C4-2B (cell line): ENCODE results near the gene PLD6.

Source experiments
- H3K27ac ChIP-seq: fragments of 450-650 bp; 2 replicates; pipeline ENCODE4 v1.5.1; 2017
- ZFX ChIP-seq: fragments of 450-650 bp; IDR thresholded peaks from 2 replicates; pipeline ENCODE4 v1.6.1; 2017
- TF ChIP-seq, protein P1 (sequence below): fragments of 450-650 bp; conservative IDR thresholded peaks from 2 replicates; pipeline ENCODE4 v1.5.1; 2017; ENCODE audit warnings: mild to moderate bottlenecking

PLD6 gene

GRCh38 chr17:17183744-17184143 lies 22.4 kb downstream of the PLD6 start:
- no peak overlapping the region for H3K27ac ChIP-seq
- TF ChIP-seq, protein P1, sequence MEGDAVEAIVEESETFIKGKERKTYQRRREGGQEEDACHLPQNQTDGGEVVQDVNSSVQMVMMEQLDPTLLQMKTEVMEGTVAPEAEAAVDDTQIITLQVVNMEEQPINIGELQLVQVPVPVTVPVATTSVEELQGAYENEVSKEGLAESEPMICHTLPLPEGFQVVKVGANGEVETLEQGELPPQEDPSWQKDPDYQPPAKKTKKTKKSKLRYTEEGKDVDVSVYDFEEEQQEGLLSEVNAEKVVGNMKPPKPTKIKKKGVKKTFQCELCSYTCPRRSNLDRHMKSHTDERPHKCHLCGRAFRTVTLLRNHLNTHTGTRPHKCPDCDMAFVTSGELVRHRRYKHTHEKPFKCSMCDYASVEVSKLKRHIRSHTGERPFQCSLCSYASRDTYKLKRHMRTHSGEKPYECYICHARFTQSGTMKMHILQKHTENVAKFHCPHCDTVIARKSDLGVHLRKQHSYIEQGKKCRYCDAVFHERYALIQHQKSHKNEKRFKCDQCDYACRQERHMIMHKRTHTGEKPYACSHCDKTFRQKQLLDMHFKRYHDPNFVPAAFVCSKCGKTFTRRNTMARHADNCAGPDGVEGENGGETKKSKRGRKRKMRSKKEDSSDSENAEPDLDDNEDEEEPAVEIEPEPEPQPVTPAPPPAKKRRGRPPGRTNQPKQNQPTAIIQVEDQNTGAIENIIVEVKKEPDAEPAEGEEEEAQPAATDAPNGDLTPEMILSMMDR: no peak
- no peak for TF ChIP-seq ZFX

GRCh38 chr17:17182598-17183136 lies 23.5 kb downstream of the PLD6 start:
- TF ChIP-seq, protein P1: no peak
- no peak for TF ChIP-seq ZFX
- no peak overlapping the region for H3K27ac ChIP-seq

GRCh38 chr17:17181666-17182597 lies 24.2 kb downstream of the PLD6 start:
- H3K27ac ChIP-seq: no peak overlapping the region
- TF ChIP-seq ZFX: no peak
- TF ChIP-seq, protein P1: no peak

- no peak overlapping the region for H3K27ac ChIP-seq
- TF ChIP-seq, protein P1: no peak
- TF ChIP-seq ZFX: no peak
Measured at GRCh38 chr17:17180741-17181525, 25.2 kb downstream of the PLD6 start.

GRCh38 chr17:17180141-17180603 lies 26.0 kb downstream of the PLD6 start:
- no peak overlapping the region; the same call in 1 of the 2 replicates for H3K27ac ChIP-seq
- TF ChIP-seq ZFX: no peak
- TF ChIP-seq, protein P1: no peak

GRCh38 chr17:17179371-17179827 lies 26.7 kb downstream of the PLD6 start:
- H3K27ac ChIP-seq: no peak overlapping the region; the same call in 1 of the 2 replicates
- no peak for TF ChIP-seq ZFX
- TF ChIP-seq, protein P1: no peak
